Activated naive CD8-positive, alpha-beta T cell treated with anti-CD3 and anti-CD28 coated beads for 36 hours (primary cell): ENCODE results near the gene CROCC. TPM values are rescaled to one million over a fixed set of nuclear protein-coding genes. Genes with fewer than 3 reads are reported as not detected.

ENCODE experiments used
- DNase-seq: peaks from one replicate; pipeline ENCODE4 v3.0.0; 2021
- H3K27ac Mint-ChIP-seq: one replicate; pipeline ENCODE4 v1.8.0; 2022; ENCODE audit warnings: mild to moderate bottlenecking, moderate library complexity, mixed read lengths
- H3K27me3 Mint-ChIP-seq: one replicate; pipeline ENCODE4 v1.8.0; 2022; ENCODE audit warnings: mild to moderate bottlenecking, mixed read lengths
- H3K36me3 Mint-ChIP-seq: one replicate; pipeline ENCODE4 v1.8.0; 2021; ENCODE audit warnings: mild to moderate bottlenecking, mixed read lengths
- H3K4me1 Mint-ChIP-seq: one replicate; pipeline ENCODE4 v1.8.0; 2021; ENCODE audit warnings: mixed read lengths
- H3K4me3 Mint-ChIP-seq: one replicate; pipeline ENCODE4 v1.8.0; 2022; ENCODE audit warnings: mild to moderate bottlenecking, moderate library complexity, mixed read lengths
- H3K9me3 Mint-ChIP-seq: one replicate; pipeline ENCODE4 v1.8.0; 2022; ENCODE audit warnings: mixed read lengths
- total RNA-seq, 2 experiments: library from RNA; stranded (reverse); gene quantifications; one replicate each; pipeline ENCODE4 v1.2.3, GENCODE V29; 2021

CROCC gene
- total RNA-seq, 2 experiments from 2014 or later, result 24.7 to 26.3 TPM

DNA sequence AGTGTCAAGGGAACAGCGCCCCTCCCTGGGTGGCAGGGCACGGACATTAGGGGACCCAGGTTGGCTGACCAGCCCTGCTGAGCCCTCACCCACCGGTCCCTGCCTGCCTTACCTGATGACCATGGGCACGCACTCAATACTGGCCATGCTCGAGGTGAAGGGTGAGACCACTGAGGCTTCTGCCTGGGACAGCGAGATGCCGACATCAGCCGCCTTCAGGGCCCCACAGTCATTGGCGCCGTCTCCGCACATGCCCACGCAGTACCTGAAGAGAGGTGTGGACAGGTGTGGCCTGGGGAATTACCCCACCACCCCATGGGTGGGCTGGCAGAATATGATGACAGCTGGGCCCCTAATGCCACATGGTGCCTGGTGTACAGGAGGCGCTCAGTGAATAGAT, 66.5 kb downstream of the CROCC start:
- H3K27ac Mint-ChIP-seq, result no peak overlapping the region
- H3K36me3 Mint-ChIP-seq, result peaks cover 4% of the 10 kb centered on the region
- H3K9me3 Mint-ChIP-seq, result no peaks in the 10 kb centered on the region
- no peak overlapping the region for H3K4me3 Mint-ChIP-seq
- no peaks in the 10 kb centered on the region for H3K4me1 Mint-ChIP-seq
- DNase-seq, result no peak
- peaks cover 3% of the 10 kb centered on the region for H3K27me3 Mint-ChIP-seq

- no peak for DNase-seq
- no peaks in the 10 kb centered on the region for H3K9me3 Mint-ChIP-seq
- H3K27ac Mint-ChIP-seq, result no peak overlapping the region
- H3K36me3 Mint-ChIP-seq, result peaks cover 5% of the 10 kb centered on the region
- H3K4me1 Mint-ChIP-seq, result no peaks in the 10 kb centered on the region
- no peaks in the 10 kb centered on the region for H3K27me3 Mint-ChIP-seq
- no peak overlapping the region for H3K4me3 Mint-ChIP-seq
Measured at GRCh38 chr1:16989676-16990391, 68.1 kb downstream of the CROCC start.

GRCh38 chr1:16991571-16991970, 69.8 kb downstream of the CROCC start:
- no peaks in the 10 kb centered on the region for H3K9me3 Mint-ChIP-seq
- no peak overlapping the region for H3K27ac Mint-ChIP-seq
- no peak for DNase-seq
- H3K4me1 Mint-ChIP-seq, result no peaks in the 10 kb centered on the region
- peaks cover 3% of the 10 kb centered on the region for H3K36me3 Mint-ChIP-seq
- H3K4me3 Mint-ChIP-seq, result no peak overlapping the region
- H3K27me3 Mint-ChIP-seq, result no peaks in the 10 kb centered on the region

GRCh38 chr1:16992102-16992501, 70.4 kb downstream of the CROCC start:
- no peaks in the 10 kb centered on the region for H3K4me1 Mint-ChIP-seq
- peaks cover 3% of the 10 kb centered on the region for H3K36me3 Mint-ChIP-seq
- no peak overlapping the region for H3K4me3 Mint-ChIP-seq
- no peak overlapping the region for H3K27ac Mint-ChIP-seq
- H3K9me3 Mint-ChIP-seq, result no peaks in the 10 kb centered on the region
- DNase-seq, result no peak
- H3K27me3 Mint-ChIP-seq, result no peaks in the 10 kb centered on the region

DNA sequence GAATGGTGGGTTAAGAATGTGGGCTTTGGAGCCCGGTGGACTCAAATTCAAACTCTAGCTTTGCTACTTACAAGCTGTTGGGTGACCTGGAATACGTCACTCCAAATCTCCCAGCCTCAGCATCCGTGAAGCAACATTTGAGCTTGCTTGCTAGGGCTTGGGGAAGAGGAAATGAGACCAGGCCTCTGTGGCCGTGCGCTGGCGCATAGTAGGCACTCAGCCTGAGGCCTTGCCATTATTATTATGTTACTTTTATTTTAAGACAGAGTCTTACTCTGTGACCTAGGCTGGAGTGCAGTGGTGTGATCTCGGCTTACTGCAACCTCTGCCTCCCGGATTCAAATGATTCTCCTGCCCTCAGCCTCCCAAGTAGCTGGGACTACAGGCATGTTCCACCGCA, 70.9 kb downstream of the CROCC start:
- H3K27ac Mint-ChIP-seq, result no peak overlapping the region
- peaks cover 3% of the 10 kb centered on the region for H3K36me3 Mint-ChIP-seq
- no peak for DNase-seq
- H3K27me3 Mint-ChIP-seq, result no peaks in the 10 kb centered on the region
- H3K4me1 Mint-ChIP-seq, result no peaks in the 10 kb centered on the region
- H3K9me3 Mint-ChIP-seq, result no peaks in the 10 kb centered on the region
- H3K4me3 Mint-ChIP-seq, result no peak overlapping the region

DNA sequence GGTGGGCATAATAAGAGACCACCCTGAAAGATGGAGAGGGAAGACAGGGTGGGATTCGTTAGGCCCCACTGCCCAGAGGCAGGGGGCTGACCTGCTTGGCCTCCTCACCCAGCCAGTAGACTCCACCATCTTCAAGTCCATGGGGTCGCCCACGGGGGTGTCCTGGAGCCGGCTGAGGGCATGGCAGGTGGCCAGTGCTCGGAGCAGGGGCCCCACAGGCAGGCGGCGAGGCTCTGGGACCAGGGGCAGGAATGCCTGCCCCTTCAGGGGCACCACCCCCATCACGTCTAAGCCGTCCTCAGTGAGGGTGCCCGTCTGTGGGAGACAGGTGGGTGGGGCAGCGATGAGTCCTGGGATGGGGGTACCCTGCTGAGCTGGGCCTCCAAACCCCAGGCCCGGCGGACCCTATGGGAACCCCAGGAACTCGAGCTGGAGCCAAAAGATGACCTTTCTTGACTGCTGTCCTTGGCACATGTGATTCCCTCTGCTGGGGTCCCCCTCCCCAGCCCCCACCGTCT, 71.8 kb downstream of the CROCC start:
- Mint-ChIP-seq H3K27me3 (no peaks in the 10 kb centered on the region), H3K9me3 (no peaks in the 10 kb centered on the region), H3K4me1 (no peaks in the 10 kb centered on the region), H3K4me3 (no peak overlapping the region), H3K36me3 (peaks cover 3% of the 10 kb centered on the region), H3K27ac (no peak overlapping the region)
- DNase-seq, result no peak

- no peak overlapping the region for H3K4me3 Mint-ChIP-seq
- no peaks in the 10 kb centered on the region for H3K4me1 Mint-ChIP-seq
- no peaks in the 10 kb centered on the region for H3K9me3 Mint-ChIP-seq
- H3K36me3 Mint-ChIP-seq, result peaks cover 6% of the 10 kb centered on the region
- DNase-seq, result no peak
- H3K27ac Mint-ChIP-seq, result no peak overlapping the region
- H3K27me3 Mint-ChIP-seq, result no peaks in the 10 kb centered on the region
Measured at GRCh38 chr1:16996845-16997244, 75.1 kb downstream of the CROCC start.

DNA sequence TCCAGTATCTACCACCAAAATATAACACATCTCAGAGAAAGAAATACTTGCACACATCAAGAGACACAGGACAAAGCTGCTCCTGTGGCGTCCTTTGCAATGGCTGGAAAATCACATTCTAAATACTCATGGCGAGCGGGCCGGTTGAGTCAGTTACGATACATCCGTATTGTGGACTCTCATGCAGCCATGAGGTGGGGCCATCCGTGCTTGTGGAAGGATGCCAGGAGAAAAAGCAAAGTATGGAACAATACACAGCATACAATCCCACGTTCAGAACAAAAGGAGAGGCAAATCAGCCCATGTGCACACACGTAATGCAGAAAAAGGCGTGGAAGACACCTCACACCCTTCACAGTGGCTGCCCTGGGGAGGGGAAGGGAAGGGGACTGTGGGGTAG, 76.9 kb downstream of the CROCC start:
- no peaks in the 10 kb centered on the region for H3K27me3 Mint-ChIP-seq
- no peak for DNase-seq
- H3K27ac Mint-ChIP-seq, result no peak overlapping the region
- H3K4me3 Mint-ChIP-seq, result no peak overlapping the region
- H3K9me3 Mint-ChIP-seq, result no peaks in the 10 kb centered on the region
- no peaks in the 10 kb centered on the region for H3K4me1 Mint-ChIP-seq
- H3K36me3 Mint-ChIP-seq, result peaks cover 6% of the 10 kb centered on the region

- no peak overlapping the region for H3K27ac Mint-ChIP-seq
- no peak for DNase-seq
- no peaks in the 10 kb centered on the region for H3K27me3 Mint-ChIP-seq
- H3K4me3 Mint-ChIP-seq, result no peak overlapping the region
- no peaks in the 10 kb centered on the region for H3K9me3 Mint-ChIP-seq
- H3K4me1 Mint-ChIP-seq, result no peaks in the 10 kb centered on the region
- peaks cover 5% of the 10 kb centered on the region for H3K36me3 Mint-ChIP-seq
Measured at GRCh38 chr1:16999863-17000262, 78.1 kb downstream of the CROCC start.

DNA sequence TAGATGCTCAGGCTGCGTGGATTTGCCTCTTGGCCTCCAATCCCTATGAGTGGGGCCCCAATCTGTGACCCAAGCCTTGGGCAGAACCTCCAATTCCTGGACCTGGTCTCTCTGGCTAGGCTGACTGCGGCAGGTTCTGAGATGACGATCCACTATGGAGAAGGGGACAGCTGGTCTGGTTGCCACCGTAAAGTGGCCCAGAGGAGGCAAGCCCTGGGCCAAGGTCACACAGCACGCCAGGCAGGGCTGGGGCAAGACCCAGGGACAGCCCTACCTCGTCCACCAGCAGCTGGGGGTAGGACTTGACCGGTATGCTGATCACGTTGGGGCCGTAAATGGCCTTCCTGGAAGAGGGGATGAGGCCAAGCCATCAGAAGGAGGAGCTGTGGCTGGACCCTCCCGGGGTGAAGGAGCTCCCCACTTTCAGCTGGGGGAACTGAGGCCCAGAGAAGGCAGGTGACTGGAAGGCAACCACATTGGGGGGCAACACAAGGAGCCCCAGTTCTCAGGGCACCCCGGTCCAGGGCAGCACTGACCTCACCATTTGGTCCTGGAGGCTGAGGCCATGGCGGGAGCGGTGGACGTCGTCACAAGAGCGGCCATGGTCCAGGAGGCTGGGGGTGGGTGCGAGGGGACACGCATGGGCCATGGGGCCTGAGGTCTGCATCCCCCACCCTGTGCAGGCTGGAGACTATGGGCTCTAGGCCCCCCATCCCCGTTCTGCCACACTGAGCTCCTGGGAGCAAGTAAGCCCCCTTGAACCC, 80.2 kb downstream of the CROCC start:
- DNase-seq, result no peak
- Mint-ChIP-seq H3K4me3 (no peak overlapping the region), H3K36me3 (peaks cover 3% of the 10 kb centered on the region), H3K4me1 (no peaks in the 10 kb centered on the region), H3K27me3 (no peaks in the 10 kb centered on the region), H3K27ac (no peak overlapping the region), H3K9me3 (no peaks in the 10 kb centered on the region)

DNA sequence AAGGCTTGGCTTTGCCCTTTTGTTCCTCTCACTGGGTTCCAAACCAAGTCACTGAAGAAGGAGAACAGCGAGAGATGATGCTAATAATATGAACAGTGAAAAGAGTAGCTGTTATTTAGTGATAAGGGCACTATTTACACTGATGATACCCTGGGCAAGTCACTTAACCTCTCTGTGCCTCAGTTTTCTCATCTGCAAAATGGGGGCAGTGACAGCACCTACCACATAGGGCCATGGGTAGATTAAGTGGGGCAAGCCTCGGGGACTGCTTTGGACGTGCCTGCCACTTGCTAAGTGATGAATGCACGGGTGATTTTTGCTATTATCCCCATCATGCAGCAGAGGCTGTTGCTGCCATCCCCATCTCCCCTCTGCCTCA, 80.8 kb downstream of the CROCC start:
- DNase-seq, result no peak
- H3K36me3 Mint-ChIP-seq, result peaks cover 3% of the 10 kb centered on the region
- H3K9me3 Mint-ChIP-seq, result no peaks in the 10 kb centered on the region
- H3K27me3 Mint-ChIP-seq, result no peaks in the 10 kb centered on the region
- H3K4me1 Mint-ChIP-seq, result no peaks in the 10 kb centered on the region
- no peak overlapping the region for H3K27ac Mint-ChIP-seq
- H3K4me3 Mint-ChIP-seq, result no peak overlapping the region

DNA sequence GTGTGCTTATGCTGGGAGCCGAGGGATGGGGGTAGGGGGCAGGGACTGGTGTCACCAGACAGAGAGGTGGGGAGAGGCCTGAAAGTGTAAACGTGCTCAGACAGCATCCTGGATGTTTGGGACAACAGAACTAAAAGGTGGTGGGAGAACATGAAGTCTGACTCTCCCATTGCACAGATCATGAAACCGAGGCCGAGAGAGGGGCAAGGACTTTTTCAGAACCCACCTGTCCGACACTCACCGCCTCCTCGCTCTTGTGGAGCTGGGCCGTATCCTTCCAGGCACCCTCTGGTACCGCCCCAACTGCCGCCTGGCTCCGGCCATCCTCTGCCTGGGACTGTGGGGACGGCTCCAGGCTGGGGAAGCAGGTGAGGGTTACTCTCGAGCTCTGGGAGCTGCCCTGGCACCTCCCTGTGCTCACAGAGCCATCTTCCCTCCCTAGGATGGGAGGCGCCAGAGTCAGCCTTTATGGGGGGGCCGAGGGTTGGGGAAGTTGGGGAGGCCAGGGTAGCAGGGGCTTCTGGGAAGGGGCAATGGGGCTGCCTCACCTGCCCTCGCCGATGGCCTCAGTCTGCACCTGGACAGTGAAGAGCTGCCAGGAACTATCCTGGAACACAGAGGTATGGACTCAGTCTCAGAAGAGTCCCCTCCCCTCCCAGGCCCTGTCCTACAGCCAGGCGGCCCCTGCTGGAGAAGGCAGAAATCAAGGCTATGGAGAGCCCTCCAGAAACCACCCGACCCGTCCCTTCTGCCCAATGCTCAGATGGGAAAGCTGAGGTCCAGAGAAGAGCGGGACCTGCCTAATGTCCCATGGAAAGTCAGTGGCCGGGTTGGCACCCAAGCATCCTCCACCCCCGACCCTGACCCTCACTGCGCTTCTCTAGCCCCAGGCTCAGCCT, 83.0 kb downstream of the CROCC start:
- peaks cover under 1% of the 10 kb centered on the region for H3K36me3 Mint-ChIP-seq
- H3K4me1 Mint-ChIP-seq, result no peaks in the 10 kb centered on the region
- no peak overlapping the region for H3K4me3 Mint-ChIP-seq
- no peaks in the 10 kb centered on the region for H3K27me3 Mint-ChIP-seq
- no peaks in the 10 kb centered on the region for H3K9me3 Mint-ChIP-seq
- no peak overlapping the region for H3K27ac Mint-ChIP-seq
- no peak for DNase-seq

DNA sequence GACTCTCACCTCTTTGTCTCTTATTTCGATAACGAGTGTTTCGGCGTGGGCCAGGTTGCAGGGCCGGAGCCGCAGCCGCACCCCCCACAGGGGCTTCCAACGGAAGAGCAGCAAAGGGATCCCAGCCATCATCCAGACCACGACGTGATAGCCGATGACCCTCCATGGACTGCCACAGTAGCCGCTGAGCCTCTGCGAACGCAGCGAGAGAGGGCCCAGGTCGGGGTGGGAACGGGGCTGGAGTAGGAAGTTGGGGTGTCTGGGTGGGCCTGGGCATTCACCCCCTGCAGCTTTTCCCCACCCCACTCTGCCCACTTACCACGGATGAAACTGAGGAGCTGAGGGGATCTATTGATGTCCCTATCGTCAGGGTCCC, 83.6 kb downstream of the CROCC start:
- Mint-ChIP-seq H3K4me1 (peaks cover 4% of the 10 kb centered on the region), H3K36me3 (no peaks in the 10 kb centered on the region), H3K4me3 (no peak overlapping the region), H3K27ac (no peak overlapping the region), H3K27me3 (no peaks in the 10 kb centered on the region), H3K9me3 (no peaks in the 10 kb centered on the region)
- no peak for DNase-seq

DNA sequence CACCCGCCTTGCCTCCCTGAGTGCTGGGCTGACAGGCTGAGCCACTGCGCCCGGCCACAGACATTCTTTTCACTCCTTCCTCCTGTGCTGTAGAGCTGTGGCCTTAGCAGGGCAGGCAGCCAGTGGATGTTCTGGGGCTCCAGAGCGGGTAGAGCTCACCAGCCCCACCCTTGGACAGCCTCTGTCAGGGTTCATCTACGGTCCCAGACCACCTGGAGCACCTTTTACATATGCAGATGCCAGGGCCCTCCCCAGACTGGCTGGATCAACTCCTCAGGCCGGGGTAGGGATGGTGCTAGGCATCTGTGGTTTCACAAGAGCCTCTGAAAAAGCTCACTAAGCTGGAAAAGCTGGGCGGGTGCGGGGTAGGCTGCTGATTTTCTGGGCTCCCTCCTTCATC, 85.4 kb downstream of the CROCC start:
- no peaks in the 10 kb centered on the region for H3K27me3 Mint-ChIP-seq
- H3K36me3 Mint-ChIP-seq, result no peaks in the 10 kb centered on the region
- DNase-seq, result no peak
- peaks cover 15% of the 10 kb centered on the region for H3K4me1 Mint-ChIP-seq
- H3K9me3 Mint-ChIP-seq, result no peaks in the 10 kb centered on the region
- H3K27ac Mint-ChIP-seq, result no peak overlapping the region
- no peak overlapping the region for H3K4me3 Mint-ChIP-seq

- Mint-ChIP-seq H3K4me1 (peaks cover 15% of the 10 kb centered on the region), H3K27me3 (no peaks in the 10 kb centered on the region), H3K27ac (no peak overlapping the region), H3K4me3 (no peak overlapping the region), H3K9me3 (no peaks in the 10 kb centered on the region), H3K36me3 (no peaks in the 10 kb centered on the region)
- no peak for DNase-seq
Measured at GRCh38 chr1:17008208-17008855, 86.6 kb downstream of the CROCC start.
